Measurements from ENCODE around the gene CHRNG. TPM values are rescaled to one million over a fixed set of nuclear protein-coding genes. Genes with fewer than 3 reads are reported as not detected.

CHRNG gene, protein sequence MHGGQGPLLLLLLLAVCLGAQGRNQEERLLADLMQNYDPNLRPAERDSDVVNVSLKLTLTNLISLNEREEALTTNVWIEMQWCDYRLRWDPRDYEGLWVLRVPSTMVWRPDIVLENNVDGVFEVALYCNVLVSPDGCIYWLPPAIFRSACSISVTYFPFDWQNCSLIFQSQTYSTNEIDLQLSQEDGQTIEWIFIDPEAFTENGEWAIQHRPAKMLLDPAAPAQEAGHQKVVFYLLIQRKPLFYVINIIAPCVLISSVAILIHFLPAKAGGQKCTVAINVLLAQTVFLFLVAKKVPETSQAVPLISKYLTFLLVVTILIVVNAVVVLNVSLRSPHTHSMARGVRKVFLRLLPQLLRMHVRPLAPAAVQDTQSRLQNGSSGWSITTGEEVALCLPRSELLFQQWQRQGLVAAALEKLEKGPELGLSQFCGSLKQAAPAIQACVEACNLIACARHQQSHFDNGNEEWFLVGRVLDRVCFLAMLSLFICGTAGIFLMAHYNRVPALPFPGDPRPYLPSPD
- total RNA-seq (ENCODE audit: low replicate concordance) = 0.50 and 0.87 TPM in 2 replicates
- long read RNA-seq = 0 reads

DNA sequence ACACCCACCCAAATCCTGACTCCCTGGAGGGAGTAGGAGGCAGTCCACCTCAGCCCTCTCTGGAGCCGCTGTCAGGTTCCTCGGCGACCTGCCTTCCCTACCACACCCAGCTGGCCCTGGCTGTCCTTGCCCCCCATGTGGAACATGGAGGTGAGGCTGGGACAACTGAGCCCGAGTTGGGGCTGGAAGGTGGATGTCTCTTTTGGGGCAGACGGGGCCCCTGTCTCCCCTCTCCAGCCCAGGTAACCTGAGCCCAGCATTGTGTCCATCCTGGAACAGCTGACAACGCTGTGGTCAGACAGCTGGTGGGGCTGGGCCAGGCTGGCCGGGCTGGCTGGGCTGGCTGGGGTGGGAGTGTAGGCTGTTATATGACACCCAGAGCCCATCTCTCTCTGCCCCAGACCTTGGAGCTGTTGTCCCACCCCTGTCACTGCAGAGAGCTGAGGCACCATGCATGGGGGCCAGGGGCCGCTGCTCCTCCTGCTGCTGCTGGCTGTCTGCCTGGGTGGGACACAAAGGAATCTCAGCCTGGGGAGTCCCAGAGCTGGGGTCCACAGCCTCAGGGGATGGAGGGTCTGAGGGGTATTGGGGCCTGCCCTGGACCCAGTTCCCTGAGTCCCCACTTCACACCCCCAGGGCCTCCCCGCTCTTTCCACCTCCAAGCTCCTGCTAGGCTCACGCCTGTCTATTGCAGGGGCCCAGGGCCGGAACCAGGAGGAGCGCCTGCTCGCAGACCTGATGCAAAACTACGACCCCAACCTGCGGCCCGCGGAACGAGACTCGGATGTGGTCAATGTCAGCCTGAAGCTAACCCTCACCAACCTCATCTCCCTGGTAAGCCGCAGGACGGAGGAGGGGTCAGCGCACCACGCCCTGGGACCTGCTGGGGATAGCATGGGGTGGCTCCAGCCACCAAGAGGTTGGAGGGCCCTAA is at the start of gene CHRNG:
Gene CHRNG, plus strand, starts transcription at position 395 of the 934 bp plus-strand sequence. Its CDS starts 56 bp downstream, at position 451.
- Mint-ChIP-seq H3K4me3 (peak within 1 kb of the TSS; percentile 11), H3K27ac (no peak within 1 kb of the TSS), H3K4me1 (ENCODE audit: unreplicated experiment) (peaks cover 12% of the 10 kb centered on the region), H3K9me3 (no peaks in the 10 kb centered on the region), H3K27me3 (peaks cover 4% of the 10 kb centered on the region), H3K36me3 (no peaks in the 10 kb centered on the region)
- TF ChIP-seq, protein P1, sequence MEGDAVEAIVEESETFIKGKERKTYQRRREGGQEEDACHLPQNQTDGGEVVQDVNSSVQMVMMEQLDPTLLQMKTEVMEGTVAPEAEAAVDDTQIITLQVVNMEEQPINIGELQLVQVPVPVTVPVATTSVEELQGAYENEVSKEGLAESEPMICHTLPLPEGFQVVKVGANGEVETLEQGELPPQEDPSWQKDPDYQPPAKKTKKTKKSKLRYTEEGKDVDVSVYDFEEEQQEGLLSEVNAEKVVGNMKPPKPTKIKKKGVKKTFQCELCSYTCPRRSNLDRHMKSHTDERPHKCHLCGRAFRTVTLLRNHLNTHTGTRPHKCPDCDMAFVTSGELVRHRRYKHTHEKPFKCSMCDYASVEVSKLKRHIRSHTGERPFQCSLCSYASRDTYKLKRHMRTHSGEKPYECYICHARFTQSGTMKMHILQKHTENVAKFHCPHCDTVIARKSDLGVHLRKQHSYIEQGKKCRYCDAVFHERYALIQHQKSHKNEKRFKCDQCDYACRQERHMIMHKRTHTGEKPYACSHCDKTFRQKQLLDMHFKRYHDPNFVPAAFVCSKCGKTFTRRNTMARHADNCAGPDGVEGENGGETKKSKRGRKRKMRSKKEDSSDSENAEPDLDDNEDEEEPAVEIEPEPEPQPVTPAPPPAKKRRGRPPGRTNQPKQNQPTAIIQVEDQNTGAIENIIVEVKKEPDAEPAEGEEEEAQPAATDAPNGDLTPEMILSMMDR (conservative IDR thresholded peaks at IDR 0.05) = no peak
- DNase-seq (ENCODE audit: extremely low spot score, unreplicated experiment) = peak; percentile 67

DNA sequence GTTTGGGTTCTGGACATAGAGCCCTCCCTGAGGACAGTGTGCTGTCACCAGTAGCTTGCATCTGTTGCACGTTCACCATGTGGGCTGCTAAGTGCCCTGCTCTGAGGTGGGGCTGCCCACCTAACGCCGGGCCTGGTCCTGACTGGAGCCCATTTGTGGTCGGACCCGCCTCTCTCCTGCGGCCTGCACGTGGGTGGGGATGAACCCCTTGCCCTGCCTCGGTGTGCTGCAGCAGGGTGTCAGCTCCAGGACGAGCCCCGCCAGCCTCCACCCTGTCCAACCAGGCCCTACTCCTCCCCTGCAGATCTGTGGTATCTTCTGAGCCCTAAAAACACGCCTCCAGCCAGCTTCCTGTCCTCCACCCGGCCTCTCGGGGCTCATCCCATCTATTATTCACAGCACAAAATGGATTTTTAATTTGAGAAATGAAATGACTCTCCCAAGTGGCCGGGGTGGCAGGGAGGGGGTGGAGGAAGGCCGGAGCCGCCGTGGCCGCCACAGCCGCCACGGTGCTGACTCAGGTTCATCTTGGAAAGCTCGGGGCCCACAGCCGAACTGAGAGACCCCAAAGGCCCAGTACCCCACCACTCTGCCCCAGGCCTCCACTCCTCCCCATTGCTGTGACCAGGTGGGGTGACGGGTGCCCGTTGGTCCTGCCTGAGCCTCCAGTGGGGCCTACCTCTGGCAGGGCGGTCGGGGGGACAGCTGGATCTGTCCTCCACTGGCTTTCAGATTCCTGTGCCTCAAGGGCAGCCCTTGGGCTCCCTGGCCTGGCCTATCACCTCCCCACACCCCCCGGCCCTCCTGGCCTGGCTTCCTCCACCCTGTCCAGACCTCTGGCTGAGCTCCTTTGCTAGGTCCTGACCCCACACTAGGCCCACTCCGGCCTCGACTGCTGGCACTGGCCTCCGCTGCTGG is 49.0 kb upstream of the CHRNG start:
- peaks cover 74% of the 10 kb centered on the region for H3K27me3 Mint-ChIP-seq

DNA sequence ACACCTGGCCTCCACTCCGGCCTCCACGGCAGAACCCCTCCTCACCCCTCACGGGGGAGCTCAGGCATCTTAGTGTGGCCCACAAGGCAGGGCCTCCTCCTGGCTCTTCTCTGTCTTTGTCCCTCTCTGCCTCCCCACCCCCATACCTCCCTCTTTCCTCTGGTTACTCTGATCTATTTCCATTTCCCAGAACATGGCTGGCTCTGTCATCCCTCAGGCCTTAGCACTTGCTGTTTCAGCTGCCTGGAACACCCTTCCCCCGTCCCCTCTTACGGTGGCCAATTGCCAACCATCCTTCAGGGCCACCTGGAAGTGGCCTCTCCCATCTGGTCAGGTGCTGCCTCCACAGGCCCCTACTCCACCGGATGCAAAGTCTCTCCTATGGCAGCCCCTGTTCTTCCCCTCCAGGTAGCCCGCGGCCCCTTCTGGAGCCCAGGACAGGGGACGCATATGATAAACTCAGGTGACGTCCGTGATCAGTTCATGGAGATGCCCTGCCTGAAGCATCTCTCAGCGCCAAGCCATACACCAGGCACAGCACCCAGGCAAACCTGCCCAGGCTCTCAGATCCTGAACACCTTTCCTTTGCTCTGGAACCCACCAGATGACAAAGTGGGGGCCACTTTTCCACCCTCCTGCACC is 48.2 kb upstream of the CHRNG start:
- Mint-ChIP-seq H3K4me3 (no peak overlapping the region), H3K36me3 (no peaks in the 10 kb centered on the region), H3K4me1 (ENCODE audit: unreplicated experiment) (no peaks in the 10 kb centered on the region), H3K27ac (no peak overlapping the region), H3K27me3 (peaks cover 72% of the 10 kb centered on the region), H3K9me3 (no peaks in the 10 kb centered on the region)
- TF ChIP-seq, protein P1 (conservative IDR thresholded peaks at IDR 0.05) = no peak
- no peak for DNase-seq (ENCODE audit: extremely low spot score, unreplicated experiment)

More for the DNA sequence above, 49.0 kb upstream of the CHRNG start:
- no peak overlapping the region for H3K4me3 Mint-ChIP-seq
- TF ChIP-seq, protein P1 (conservative IDR thresholded peaks at IDR 0.05) = no peak
- H3K4me1 Mint-ChIP-seq (ENCODE audit: unreplicated experiment) = no peaks in the 10 kb centered on the region
- no peak overlapping the region for H3K27ac Mint-ChIP-seq
- no peak for DNase-seq (ENCODE audit: extremely low spot score, unreplicated experiment)
- H3K36me3 Mint-ChIP-seq = no peaks in the 10 kb centered on the region
- no peaks in the 10 kb centered on the region for H3K9me3 Mint-ChIP-seq

DNA sequence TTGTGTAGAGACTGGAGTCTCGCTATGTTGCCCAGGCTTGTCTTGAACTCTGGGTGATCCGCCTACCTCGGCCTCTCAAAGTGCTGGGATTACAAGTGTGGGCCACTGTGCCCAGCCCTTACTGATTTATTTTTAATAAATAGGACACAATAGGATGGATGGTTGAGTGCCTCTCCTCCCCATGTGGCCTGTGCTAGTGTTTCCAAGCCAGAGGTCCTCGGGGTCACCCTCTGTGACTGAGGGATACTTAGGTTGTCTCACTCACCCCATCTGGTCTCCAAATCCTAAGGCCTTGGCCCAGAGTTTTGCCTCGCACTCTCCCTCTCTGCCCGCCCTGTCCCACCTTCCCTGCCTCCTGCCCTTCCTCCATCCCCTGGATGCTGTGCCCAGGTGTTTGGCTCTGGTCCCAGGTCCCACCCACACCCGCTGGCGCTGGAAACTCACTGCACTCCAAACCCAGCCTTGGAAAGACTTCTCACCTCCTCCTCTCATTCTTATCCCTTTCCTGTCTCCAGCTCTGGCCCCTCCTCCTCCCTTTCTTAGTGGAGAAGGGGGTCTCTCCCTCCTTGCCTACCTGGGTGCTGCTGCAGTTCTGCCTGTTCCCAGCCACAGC is 47.1 kb upstream of the CHRNG start:
- H3K4me3 Mint-ChIP-seq = no peak overlapping the region
- TF ChIP-seq, protein P1 (conservative IDR thresholded peaks at IDR 0.05) = no peak
- no peaks in the 10 kb centered on the region for H3K9me3 Mint-ChIP-seq
- H3K27ac Mint-ChIP-seq = no peak overlapping the region
- no peaks in the 10 kb centered on the region for H3K4me1 Mint-ChIP-seq (ENCODE audit: unreplicated experiment)
- DNase-seq (ENCODE audit: extremely low spot score, unreplicated experiment) = no peak
- no peaks in the 10 kb centered on the region for H3K36me3 Mint-ChIP-seq
- H3K27me3 Mint-ChIP-seq = peaks cover 67% of the 10 kb centered on the region
